DMS114 treated with DMSO at 0.1 percent for 48 hours (cell line): ENCODE data around the gene LRRC3.

Experiments used
- DNase-seq: peaks from one replicate; lab custom pipeline; 2025; ENCODE audit not compliant: unreplicated experiment; lab: John Stamatoyannopoulos, UW

Gene LRRC3

DNA sequence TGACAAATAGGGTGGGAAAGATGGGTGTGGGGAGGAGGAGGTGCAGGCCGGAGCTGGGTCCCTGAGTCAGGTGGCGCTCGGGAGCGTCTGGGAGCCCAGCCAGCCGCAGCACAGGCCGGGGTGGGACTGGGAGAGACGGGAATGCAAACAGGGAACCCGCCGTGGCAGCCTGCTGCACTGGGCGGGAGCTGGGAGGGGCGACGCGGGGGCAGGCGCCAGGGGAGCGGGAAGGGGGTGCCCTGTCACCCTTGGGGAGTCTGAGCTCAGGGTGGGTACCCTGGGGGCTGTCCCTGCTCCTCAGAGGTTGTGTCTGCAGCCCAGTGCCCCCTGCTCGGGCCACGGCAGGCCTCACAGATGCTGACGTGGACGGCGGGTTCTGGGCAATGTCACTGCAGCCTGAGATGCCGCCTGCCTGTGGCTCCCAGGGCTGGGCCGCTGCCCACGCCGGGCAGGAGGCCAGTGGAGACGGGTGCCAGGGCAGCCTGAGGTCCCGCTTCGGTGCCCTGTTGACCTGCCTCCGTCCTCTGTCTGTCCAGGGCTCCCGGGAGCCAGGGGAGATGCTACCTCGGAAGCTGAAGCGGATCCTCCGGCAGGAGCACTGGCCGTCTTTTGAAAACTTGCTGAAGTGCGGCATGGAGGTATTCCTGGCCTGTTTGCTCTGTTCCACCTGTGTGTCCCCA lies 16.6 kb upstream of the LRRC3 start:
- DNase-seq: no peak

DNA sequence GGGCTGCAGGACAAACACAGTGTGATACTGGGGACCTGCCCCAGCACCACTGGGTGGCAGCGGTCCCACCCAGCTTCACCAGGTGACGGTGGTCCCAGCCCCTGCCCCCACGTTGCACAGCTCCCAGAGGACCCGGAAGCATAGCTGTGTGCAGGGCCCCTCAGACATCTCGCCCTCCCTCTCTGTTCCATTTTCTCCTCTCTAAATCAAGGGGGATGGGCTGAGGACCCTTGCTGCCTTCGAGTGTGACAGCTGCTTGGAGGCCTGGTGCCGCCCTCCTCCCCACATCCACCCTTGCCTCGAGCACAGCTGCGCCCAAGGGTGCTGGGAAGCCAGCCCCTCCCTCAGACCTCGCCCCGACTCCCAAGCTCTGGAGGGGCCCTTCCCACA lies 16.1 kb upstream of the LRRC3 start:
- DNase-seq: no peak

DNA sequence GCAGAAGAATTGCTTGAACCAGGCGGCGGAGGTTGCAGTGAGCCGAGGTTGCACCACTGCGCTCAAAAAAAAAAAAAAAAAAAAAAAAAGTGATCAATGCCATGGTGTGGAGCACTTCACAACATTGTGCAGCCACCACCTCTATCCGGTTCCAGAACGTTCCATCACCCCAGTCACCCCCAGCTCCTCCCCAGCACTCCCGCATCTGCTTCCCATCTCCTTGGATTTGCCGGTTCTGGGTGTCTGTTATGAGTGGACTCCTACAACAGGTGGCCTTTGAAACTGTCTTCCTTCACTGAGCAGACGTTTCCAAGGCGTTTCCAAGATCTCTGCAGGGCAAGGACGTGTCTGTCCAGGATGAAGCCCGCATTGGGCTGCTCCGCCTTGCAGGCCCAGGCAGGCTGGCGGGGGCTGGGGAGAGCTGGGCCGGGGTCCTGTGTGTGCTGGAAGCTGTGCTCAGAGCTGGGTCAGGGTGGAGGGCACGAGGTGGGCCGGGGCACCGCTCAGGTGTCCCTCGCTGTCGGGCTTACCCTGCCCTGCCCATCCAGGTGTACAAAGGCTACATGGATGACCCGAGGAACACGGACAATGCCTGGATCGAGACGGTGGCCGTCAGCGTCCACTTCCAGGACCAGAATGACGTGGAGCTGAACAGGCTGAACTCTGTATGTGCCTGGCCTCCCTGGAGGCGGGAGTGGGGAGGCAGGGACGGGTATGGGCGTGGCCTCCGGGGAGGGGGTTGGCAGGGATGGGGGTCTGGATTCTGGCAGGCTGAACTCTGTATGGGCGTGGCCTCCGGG lies 14.9 kb upstream of the LRRC3 start:
- DNase-seq: no peak

DNA sequence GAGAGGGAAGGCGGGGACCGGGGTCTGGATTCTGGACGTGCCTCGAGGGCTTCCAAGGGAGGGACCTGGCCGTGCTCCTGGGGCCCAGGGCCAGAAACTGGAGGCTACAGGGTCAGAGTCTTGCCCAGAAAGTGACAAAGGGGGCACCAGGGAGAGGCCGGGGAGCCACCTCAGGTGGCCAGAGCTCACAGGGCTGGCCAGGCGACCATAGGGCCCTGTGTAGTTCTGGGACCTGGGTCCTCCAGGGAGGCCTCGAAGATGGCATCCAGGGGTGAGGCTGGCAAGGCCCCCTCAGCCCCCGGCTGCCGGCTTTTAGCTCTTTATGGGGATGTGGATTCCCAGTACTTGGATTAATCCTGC lies 14.3 kb upstream of the LRRC3 start:
- DNase-seq: no peak

DNA sequence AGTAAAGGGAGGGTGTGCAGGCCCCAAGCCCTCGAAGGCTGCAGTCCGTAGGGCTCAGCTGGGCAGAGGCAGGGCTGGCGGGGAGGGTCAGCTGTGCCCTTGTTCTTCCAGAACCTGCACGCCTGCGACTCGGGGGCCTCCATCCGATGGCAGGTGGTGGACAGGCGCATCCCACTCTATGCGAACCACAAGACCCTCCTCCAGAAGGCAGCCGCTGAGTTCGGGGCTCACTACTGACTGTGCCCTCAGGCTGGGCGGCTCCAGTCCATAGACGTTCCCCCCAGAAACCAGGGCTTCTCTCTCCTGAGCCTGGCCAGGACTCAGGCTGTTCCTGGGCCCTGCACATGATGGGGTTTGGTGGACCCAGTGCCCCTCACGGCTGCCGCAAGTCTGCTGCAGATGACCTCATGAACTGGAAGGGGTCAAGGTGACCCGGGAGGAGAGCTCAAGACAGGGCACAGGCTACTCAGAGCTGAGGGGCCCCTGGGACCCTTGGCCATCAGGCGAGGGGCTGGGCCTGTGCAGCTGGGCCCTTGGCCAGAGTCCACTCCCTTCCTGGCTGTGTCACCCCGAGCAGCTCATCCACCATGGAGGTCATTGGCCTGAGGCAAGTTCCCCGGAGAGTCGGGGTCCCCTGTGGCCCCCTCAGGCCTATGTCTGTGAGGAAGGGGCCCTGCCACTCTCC lies 13.6 kb upstream of the LRRC3 start:
- DNase-seq: no peak

DNA sequence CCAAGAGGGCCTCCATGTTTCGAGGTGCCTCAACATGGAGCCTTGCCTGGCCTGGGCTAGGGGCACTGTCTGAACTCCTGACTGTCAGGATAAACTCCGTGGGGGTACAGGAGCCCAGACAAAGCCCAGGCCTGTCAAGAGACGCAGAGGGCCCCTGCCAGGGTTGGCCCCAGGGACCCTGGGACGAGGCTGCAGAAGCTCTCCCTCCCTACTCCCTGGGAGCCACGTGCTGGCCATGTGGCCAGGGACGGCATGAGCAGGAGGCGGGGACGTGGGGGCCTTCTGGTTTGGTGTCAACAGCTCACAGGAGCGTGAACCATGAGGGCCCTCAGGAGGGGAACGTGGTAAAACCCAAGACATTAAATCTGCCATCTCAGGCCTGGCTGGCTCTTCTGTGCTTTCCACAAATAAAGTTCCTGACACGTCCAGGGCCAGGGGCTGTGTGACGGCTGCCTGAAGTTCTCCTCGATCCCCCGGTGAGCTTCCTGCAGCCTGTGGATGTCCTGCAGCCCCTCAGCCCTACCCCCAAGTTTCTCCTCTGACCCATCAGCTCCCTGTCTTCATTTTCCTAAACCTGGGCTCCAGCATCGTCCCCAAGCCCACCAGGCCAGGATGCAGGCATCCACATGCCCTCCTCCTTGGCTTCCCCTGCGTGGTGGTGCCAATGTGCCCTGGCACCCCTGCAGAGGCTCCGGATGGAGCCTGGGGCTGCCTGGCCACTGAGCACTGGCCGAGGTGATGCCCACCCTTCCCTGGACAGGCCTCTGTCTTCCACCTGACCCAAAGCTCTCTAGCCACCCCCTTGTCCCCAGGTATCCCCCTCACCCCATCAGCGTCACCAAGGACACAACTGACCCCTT lies 12.8 kb upstream of the LRRC3 start:
- no peak for DNase-seq

DNA sequence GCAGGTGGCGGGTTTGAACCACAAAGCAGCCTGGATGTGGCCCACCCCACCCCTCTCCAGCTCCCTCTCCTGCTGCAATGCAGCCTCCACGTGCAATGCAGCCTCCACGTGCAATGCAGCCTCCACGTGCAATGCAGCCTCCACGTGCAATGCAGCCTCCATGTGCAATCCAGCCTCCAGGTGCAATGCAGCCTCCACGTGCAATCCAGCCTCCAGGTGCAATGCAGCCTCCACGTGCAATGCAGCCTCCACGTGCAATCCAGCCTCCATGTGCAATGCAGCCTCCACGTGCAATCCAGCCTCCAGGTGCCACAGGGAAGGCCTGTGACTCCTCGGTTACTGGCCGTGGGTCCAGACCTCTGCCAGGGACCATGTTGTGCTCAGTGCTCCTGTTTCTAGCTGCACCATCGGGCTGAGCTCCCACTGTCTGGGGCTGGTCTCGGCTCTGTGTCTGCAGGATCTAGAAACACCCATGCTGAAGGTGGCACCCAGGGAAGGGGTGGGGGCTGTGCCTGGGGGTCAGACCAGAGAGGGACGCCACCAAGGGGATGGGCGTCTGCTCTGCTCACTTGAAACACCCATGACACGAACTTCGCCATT lies 11.9 kb upstream of the LRRC3 start:
- no peak for DNase-seq

DNA sequence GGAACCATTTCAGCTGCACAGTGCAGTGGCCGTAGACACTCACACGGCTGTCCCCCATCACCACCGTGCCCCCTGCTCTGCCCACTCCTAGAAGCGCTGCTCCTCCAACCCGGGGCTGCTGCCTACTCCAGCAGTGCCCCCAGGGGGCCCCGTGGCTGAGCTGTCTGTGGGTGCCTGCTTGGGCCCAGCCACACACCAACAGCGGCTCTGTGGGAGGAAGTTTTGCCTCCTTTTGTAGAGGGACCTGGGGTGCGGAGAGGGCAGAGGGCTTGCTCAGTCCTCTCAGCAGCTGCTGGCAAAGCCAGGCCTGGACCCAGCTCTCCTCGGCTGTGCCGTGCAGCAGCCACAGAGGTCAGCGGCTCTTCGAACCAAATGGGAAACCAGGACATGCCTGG lies 11.4 kb upstream of the LRRC3 start:
- no peak for DNase-seq

DNA sequence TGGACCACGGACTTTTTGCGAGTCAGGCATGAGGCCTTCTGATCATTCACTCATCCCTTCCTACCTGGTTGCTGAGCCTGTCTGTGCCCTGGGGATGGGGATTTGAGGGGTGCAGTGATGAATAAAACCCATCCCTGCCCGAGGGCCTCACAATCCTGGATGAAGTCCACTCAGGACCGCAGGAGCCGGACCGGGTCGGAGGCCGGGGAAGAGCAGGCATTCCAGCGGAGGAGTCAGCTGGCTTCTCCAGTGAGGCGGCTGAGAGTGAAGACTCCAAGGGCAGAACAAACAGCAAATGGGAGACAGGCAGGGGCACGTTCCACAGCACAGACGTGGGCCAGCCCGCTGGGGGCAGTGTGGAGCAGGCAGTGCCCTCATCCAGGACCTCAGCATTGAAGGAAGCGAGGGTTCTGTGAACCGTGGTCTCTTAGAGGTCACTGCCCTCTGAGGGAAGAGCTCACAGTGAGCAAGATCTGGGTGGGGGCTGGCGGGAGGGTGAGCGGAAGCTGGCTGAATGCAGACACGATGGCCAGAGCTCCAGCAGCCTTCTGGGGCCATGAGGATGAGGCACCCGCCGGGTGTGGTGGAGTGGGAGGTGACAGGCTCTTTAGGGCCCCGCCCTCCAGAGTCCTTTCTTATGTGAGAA lies 10.9 kb upstream of the LRRC3 start:
- no peak for DNase-seq

DNA sequence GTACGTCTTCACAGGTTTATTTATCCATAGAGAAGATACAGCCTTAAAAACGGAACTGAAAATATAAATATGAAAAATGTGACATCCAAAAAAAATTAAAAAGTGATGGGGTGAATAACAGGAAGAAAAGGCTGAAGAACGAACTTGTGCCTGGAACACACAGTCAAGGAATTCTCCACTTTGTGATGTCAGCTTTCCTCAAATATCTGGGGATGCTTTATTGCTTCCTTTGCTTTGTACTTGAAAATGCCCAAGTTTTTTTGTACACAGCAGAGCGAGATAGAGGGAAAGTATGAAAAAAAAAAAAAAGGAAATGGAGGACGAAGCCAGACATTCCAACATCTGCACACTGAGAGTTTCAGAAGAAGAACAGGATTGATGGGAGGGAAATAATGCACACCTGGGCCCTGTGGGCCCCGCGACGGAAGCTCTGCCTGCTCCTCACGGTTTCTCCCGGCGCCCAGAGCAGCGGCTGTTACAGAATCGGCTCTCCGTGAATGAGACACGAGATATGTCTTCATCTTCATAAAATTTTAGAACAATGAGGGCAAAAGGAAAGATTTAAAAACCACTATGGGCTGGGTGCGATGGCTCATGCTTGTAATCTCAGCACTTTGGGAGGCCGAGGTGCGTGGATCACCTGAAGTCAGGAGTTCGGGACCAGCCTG lies 10.0 kb upstream of the LRRC3 start:
- DNase-seq: no peak

DNA sequence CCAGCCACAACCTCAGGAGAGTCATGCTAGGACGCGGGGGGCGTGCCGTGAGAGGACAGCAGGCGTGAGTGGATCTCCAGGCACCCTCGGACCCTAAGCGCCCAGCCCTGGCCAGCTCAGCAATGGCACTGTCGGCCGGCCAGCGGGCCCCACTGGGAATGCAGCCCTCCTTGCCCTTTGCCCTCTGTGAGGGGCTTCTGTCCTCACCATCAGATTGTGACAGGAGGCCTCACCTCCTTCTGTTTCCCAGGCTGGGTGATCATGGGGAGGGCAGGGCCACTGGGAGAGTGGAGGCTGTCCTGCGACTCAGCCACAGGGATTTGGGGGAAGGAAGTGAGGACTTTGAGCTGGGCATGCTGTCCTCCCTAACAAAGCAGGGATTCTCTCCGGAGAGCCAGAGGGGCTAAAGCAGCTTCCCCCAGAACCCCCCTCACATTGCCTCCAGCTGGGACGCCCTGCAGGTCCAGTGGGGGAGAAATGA lies 6.6 kb upstream of the LRRC3 start:
- DNase-seq: no peak

DNA sequence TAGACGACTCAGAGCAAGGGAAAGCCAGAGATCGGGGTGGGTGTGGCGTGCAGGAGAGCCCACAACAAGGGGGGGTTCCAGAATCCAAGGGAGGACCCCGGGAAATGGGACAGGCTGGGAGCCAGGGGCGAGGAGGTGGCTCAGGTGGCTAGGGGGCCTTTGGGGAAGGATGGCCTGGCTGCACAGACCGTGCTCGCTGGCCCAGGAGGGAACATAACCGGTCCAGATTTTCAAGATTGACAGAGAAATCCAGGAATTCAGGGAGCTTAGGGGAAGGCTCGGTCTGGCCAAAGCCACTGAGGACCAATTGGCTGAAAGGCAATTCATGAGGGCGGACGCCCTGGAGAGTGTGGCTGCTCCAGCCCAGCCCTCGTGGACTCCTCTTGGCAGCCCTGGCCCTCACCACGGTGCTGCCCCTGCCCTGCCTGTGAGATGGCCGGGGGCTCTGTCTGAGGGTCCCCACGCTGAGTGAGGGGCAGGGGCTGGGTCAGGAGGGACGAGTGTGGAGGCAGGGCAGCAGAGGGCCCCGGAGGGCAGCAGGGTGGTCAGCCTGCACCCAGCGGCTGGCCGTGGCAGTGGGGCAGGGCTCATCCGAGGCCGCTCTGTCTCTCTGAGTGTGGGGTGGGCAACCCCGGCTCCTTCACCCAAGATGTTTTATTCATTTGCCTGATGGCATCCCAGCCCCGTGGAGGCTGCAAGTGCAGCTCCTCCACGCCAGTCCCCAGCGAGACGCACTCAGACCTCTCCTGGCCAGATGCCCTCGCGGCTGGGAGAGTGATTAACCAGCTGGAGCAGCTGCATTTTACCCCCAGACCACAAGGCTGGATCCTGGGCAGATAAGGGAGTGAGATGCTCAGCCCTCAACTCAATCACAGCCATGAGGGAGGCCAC lies 5.6 kb upstream of the LRRC3 start:
- no peak for DNase-seq

DNA sequence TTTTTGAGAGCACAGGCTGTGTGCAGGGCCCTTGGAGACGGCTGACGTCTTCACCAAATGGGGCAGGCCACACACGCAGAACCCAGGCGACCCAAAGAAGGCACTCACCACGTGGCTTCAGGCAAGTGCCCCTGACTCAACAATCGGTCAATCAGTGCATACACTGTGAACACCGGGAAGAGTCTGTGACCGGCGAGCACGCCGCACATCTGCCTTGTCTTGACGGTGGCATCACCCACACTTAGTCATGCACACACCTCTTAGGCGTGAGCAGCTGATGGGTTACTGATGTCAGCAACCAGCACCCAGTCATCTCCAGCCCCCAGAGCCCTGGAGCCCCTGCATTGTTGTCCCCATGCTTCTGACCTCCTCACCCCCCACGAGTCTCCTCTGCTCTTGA lies 4.9 kb upstream of the LRRC3 start:
- no peak for DNase-seq

DNA sequence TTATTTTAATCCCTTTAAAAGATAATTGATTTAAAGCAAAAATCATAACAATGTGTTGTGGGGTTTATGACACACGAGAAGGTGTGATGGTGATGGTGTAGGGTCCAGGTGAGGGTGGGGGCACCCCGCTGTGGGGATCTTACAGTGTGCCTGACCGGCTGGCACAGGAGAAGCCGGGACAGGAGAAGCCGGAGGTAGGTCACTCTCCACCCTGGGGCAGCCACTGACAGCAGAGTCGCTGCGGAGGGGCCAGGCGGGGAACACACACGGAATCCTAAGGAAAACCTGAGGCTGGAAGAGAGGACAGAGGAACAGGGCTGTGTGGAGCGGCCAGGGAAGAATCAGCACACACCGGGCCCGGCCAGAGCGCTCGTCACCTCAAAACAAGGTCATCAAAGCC lies 4.3 kb upstream of the LRRC3 start:
- DNase-seq: no peak

DNA sequence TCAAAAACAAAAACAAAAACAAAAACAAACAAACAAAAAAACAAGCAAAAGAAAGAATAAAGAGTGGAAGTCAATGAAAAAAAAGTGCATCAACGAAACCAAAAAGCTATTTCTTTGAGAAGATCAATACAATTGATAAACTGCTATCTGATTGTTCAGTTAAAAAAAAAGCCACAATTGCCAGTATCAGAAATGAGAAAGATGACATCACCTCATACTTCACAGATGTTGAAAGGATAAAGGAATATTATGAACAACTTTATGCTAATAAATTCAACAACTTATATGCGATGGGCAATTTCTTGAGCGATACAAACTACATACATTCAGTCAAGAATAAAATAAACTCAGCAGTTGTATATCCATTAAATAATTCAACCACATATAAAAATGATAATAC lies 2.2 kb upstream of the LRRC3 start:
- no peak for DNase-seq

DNA sequence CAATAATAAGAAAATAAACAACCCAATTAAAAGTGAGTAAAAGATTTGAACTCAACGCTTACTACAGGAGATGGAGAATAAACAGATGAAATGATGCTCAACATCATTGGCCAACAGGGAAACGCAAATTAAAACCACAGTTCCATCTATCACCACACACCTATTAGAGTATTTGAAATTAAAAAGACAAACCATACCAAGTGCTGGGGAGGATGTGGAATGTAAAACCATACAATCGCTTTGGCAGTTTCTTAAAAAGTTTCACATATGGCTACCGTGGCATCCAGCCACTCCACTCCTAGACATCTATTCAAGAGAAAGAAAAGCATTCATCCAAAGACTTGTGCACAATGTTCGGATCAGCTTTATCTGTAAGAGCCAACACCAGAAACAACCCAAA lies 1.3 kb upstream of the LRRC3 start:
- DNase-seq: no peak

DNA sequence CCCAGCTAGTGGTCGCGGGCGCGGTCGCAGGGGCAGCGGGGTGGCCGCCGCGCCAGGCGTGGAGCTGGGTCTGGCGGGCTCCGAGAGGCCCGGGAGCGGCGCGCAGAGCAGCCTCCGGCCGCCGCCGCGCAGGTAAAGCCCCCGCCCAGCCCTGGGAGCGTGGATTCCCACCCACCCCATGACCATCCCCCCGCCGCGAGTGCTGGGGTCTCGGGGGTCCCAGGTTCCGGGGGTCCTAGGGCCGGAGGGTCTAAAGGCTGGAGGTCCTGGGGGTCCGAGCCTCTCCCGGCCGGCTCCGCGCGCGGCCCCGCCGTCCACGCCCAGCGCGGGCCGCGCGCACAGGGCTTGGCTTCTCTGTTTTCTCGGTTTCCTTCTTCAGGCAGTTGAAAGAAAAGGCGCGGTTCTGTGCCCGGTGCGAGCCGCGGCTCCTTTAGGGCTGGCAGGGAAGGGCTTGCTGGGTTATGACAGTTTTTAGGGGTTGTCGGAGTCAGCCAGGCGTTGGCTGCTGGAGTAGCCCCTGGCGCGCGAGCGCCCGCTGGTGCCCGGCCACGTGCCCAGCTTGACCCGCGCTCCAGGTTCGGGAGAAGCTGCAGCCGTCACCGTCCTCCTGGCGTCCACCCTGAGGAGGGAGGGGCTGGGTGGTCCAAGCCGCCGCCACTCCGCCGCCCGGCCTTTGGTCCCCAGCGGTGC lies 359 bp downstream of the LRRC3 start:
- no peak for DNase-seq

DNA sequence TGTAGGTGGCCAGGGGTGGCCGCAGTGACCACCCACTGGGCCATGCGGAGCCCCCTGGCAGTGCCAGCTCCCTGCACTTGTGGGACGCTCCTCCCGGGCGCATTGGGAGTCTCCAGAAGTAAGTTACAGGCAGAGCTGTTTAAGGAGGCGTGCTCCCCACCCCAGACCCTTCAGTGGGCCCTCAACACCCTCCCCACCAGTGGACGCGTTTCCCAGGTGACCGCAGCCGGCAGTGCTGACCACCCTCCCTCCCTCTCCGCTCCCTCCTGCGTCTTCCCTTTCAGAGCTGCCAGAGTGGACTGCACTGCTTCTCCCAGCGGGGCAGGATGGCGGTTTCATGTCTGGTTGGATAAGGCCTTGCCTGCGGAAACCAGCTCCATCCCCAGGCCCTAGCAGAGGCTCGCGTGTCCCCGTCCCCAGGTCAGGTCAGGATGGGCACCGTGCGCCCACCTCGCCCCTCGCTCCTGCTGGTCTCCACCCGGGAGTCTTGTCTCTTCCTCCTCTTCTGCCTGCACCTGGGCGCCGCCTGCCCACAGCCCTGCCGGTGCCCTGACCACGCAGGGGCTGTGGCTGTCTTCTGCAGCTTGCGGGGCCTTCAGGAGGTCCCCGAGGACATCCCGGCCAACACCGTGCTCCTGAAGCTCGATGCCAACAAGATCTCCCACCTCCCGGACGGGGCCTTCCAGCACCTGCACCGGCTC lies 1.1 kb downstream of the LRRC3 start:
- DNase-seq: no peak
